Mesenchymal stem cell (in vitro differentiated cells and primary cell): ENCODE results near the gene PLXNB1. TPM values are rescaled to one million over a fixed set of nuclear protein-coding genes. Genes with fewer than 3 reads are reported as not detected.

Experiments used
- DNase-seq: peaks from one replicate; pipeline ENCODE4 v3.0.0-alpha.2; 2013
- H2AFZ ChIP-seq: one replicate; pipeline ENCODE4 v1.6.1; 2013; ENCODE audit warnings: low read depth, mild to moderate bottlenecking, control low read depth, inconsistent platforms, low read length, moderate library complexity
- H2AK5ac ChIP-seq: 2 replicates; pipeline ENCODE4 v1.6.1; 2013; ENCODE audit warnings: low read length, moderate library complexity, mild to moderate bottlenecking, inconsistent platforms; ENCODE audit not compliant: severe bottlenecking
- H2BK120ac ChIP-seq: one replicate; pipeline ENCODE4 v1.6.1; 2013; ENCODE audit warnings: low read depth, mild to moderate bottlenecking, inconsistent platforms, low read length, moderate library complexity
- H2BK12ac ChIP-seq, 2 experiments: one replicate each; pipeline ENCODE4 v1.6.1; 2013; ENCODE audit warnings: inconsistent platforms in 2 of 2, low read length in 2 of 2, mild to moderate bottlenecking in 2 of 2, moderate library complexity in 2 of 2, control low read depth in 1 of 2
- H2BK15ac ChIP-seq: one replicate; pipeline ENCODE4 v1.6.1; 2013; ENCODE audit warnings: mild to moderate bottlenecking, low read depth, inconsistent platforms; ENCODE audit not compliant: poor library complexity, severe bottlenecking
- H2BK5ac ChIP-seq: 2 replicates; pipeline ENCODE4 v1.6.1; 2013; ENCODE audit warnings: low read depth, mild to moderate bottlenecking, low read length, control low read depth, inconsistent platforms; ENCODE audit not compliant: poor library complexity, severe bottlenecking
- H3K14ac ChIP-seq, 2 experiments: one replicate each; pipeline ENCODE4 v1.6.1; 2013; ENCODE audit warnings: inconsistent platforms in 2 of 2, low read length in 2 of 2, control low read depth in 1 of 2, mild to moderate bottlenecking in 1 of 2, moderate library complexity in 1 of 2
- H3K18ac ChIP-seq, 2 experiments: one replicate each; pipeline ENCODE4 v1.6.1; 2013; ENCODE audit warnings: inconsistent platforms in 2 of 2, low read length in 2 of 2, control low read depth in 1 of 2, low read depth in 1 of 2, mild to moderate bottlenecking in 1 of 2
- H3K23ac ChIP-seq, 2 experiments: one replicate each; pipeline ENCODE4 v1.6.1; 2013; ENCODE audit warnings: inconsistent platforms in 2 of 2, low read length in 2 of 2, mild to moderate bottlenecking in 2 of 2, moderate library complexity in 2 of 2, control low read depth in 1 of 2
- H3K27ac ChIP-seq: 2 replicates; pipeline ENCODE4 v1.5.1; 2013; ENCODE audit warnings: mild to moderate bottlenecking, moderate library complexity, low read length, control low read depth, inconsistent platforms; ENCODE audit not compliant: poor library complexity, severe bottlenecking
- H3K27me3 ChIP-seq, 2 experiments: 2 replicates each; pipeline versions ENCODE4 v1.6.1 to v1.7.0; 2013; ENCODE audit warnings: low read length in 2 of 2, mild to moderate bottlenecking in 2 of 2, moderate library complexity in 2 of 2, control low read depth in 1 of 2, inconsistent platforms in 1 of 2; ENCODE audit not compliant: control insufficient read depth in 1 of 2, insufficient read depth in 1 of 2
- H3K36me3 ChIP-seq, 2 experiments: 2 replicates each; pipeline versions ENCODE4 v1.6.1 to v1.7.0; 2013; ENCODE audit warnings: low read length in 2 of 2, control low read depth in 1 of 2, inconsistent platforms in 1 of 2, low read depth in 1 of 2, mild to moderate bottlenecking in 1 of 2; ENCODE audit not compliant: insufficient read depth in 2 of 2, control insufficient read depth in 1 of 2
- H3K4ac ChIP-seq, 2 experiments: one replicate each; pipeline ENCODE4 v1.6.1; 2013; ENCODE audit warnings: inconsistent platforms in 2 of 2, low read length in 2 of 2, mild to moderate bottlenecking in 2 of 2, moderate library complexity in 2 of 2, control low read depth in 1 of 2, low read depth in 1 of 2
- H3K4me1 ChIP-seq: 2 replicates; pipeline ENCODE4 v1.6.1; 2013; ENCODE audit warnings: low read depth, low read length, control low read depth; ENCODE audit not compliant: control insufficient read depth, insufficient read depth
- H3K4me2 ChIP-seq: 2 replicates; pipeline ENCODE4 v1.6.1; 2013; ENCODE audit warnings: low read length, mild to moderate bottlenecking, inconsistent platforms; ENCODE audit not compliant: poor library complexity, severe bottlenecking
- H3K4me3 ChIP-seq, 2 experiments: 2 replicates each; pipeline versions ENCODE4 v1.5.1 to v1.7.0; 2013; ENCODE audit warnings: low read length in 2 of 2, mild to moderate bottlenecking in 2 of 2, control low read depth in 1 of 2, low read depth in 1 of 2; ENCODE audit not compliant: insufficient read depth in 1 of 2
- H3K79me1 ChIP-seq: replicated peaks from 2 replicates; pipeline ENCODE4 v1.6.1; 2013; ENCODE audit warnings: mild to moderate bottlenecking, control low read depth, low read length, inconsistent platforms; ENCODE audit not compliant: poor library complexity, severe bottlenecking
- H3K9ac ChIP-seq: 2 replicates; pipeline ENCODE4 v1.7.0; 2013; ENCODE audit warnings: mild to moderate bottlenecking, low read length, moderate library complexity
- H3K9me3 ChIP-seq: 2 replicates; pipeline ENCODE4 v1.7.0; 2013; ENCODE audit warnings: mild to moderate bottlenecking, low read length; ENCODE audit not compliant: control insufficient read depth
- H4K8ac ChIP-seq: one replicate; pipeline ENCODE4 v1.6.1; 2013; ENCODE audit warnings: inconsistent platforms, mild to moderate bottlenecking, low read length, moderate library complexity
- H4K91ac ChIP-seq: one replicate; pipeline ENCODE4 v1.6.1; 2013; ENCODE audit warnings: mild to moderate bottlenecking, low read length, inconsistent platforms
- WGBS: methylation state at CpG from one replicate; pipeline ENCODE4 v1.1.7; 2013; ENCODE audit warnings: mixed read lengths; 5-methylcytosine and 5-hydroxymethylcytosine counted together
- small RNA-seq: library from polyadenylated mRNA; stranded (forward); fragments of <200 nt; extraction: miRNeasy Mini kit (QIAGEN cat#:217004); gene quantifications from one replicate; pipeline ENCODE3, GENCODE V24; 2013; ENCODE audit warnings: low read depth

The PLXNB1 gene

GRCh38 chr3:48361928-48362327 is 68.0 kb downstream of the PLXNB1 start:
- H3K23ac ChIP-seq: no peak overlapping the region
- peaks cover 24% of the 10 kb centered on the region for H3K9me3 ChIP-seq
- no peaks in the 10 kb centered on the region for H3K4me1 ChIP-seq
- no peak overlapping the region for H2BK120ac ChIP-seq
- H3K18ac ChIP-seq: no peak overlapping the region
- peaks cover 10 to 16% of the 10 kb centered on the region in 2 experiments for H3K27me3 ChIP-seq
- H3K36me3 ChIP-seq: no peaks in the 10 kb centered on the region
- no peak for DNase-seq
- H3K4me3 ChIP-seq: no peak overlapping the region
- no peak overlapping the region for H4K8ac ChIP-seq
- H3K4me2 ChIP-seq: no peak overlapping the region
- no peaks in the 10 kb centered on the region for H3K79me1 ChIP-seq
- no peak overlapping the region for H3K9ac ChIP-seq
- no peak overlapping the region for H2BK12ac ChIP-seq
- H3K14ac ChIP-seq: no peak overlapping the region
- H2BK5ac ChIP-seq: no peak overlapping the region
- H2AFZ ChIP-seq: no peak overlapping the region
- H3K4ac ChIP-seq: no peak overlapping the region
- no peak overlapping the region for H2BK15ac ChIP-seq
- no peak overlapping the region for H4K91ac ChIP-seq
- H3K27ac ChIP-seq: no peak overlapping the region
- no peak overlapping the region for H2AK5ac ChIP-seq

GRCh38 chr3:48356419-48356818 is 73.5 kb downstream of the PLXNB1 start:
- Histone ChIP-seq H3K4me1 (no peaks in the 10 kb centered on the region), H3K9me3 (peaks cover 20% of the 10 kb centered on the region), H2AFZ (no peak overlapping the region), H3K27me3 (peaks cover 42 to 44% of the 10 kb centered on the region in 2 experiments), H2BK120ac (no peak overlapping the region), H2AK5ac (no peak overlapping the region), H2BK15ac (no peak overlapping the region), H3K4me3 (no peak overlapping the region), H4K8ac (no peak overlapping the region), H3K4ac (no peak overlapping the region), H3K14ac (no peak overlapping the region), H3K23ac (no peak overlapping the region), H4K91ac (no peak overlapping the region), H3K79me1 (no peaks in the 10 kb centered on the region), H3K36me3 (no peaks in the 10 kb centered on the region), H3K27ac (no peak overlapping the region), H2BK12ac (no peak overlapping the region), H3K18ac (no peak overlapping the region), H3K9ac (no peak overlapping the region), H2BK5ac (no peak overlapping the region), H3K4me2 (no peak overlapping the region)
- DNase-seq: no peak
- WGBS: 76% methylated on average over 1 of the region's 1 CpG

GRCh38 chr3:48353987-48354386 is 75.9 kb downstream of the PLXNB1 start:
- Histone ChIP-seq H3K27ac (no peak overlapping the region), H2BK15ac (no peak overlapping the region), H3K36me3 (no peaks in the 10 kb centered on the region), H2BK5ac (no peak overlapping the region), H3K4me3 (no peak overlapping the region), H2AFZ (no peak overlapping the region), H2AK5ac (no peak overlapping the region), H3K79me1 (no peaks in the 10 kb centered on the region), H3K9ac (no peak overlapping the region), H3K4ac (no peak overlapping the region), H4K8ac (no peak overlapping the region), H3K18ac (no peak overlapping the region), H4K91ac (no peak overlapping the region), H3K23ac (no peak overlapping the region), H3K9me3 (peaks cover 13% of the 10 kb centered on the region), H3K4me2 (no peak overlapping the region), H3K27me3 (peaks cover 42 to 44% of the 10 kb centered on the region in 2 experiments), H2BK12ac (no peak overlapping the region), H3K4me1 (no peaks in the 10 kb centered on the region), H3K14ac (no peak overlapping the region), H2BK120ac (no peak overlapping the region)
- DNase-seq: no peak
- WGBS: 94% methylated on average over 2 of the region's 4 CpGs

Small RNA genes lying within 50 kb of the gene (small RNA-seq; reads per million reads assigned to genes)
- gene RN7SL321P: not detected
